ENCODE measurements around the gene DDX10.

GRCh38 chr11:108793138-108793537 lies 128.3 kb downstream of the DDX10 start:
- TF ChIP-seq EZH2phosphoT487 (IDR thresholded peaks at IDR 0.05; ENCODE audit: borderline replicate concordance, low read length): no peak
- TF ChIP-seq, protein P1, sequence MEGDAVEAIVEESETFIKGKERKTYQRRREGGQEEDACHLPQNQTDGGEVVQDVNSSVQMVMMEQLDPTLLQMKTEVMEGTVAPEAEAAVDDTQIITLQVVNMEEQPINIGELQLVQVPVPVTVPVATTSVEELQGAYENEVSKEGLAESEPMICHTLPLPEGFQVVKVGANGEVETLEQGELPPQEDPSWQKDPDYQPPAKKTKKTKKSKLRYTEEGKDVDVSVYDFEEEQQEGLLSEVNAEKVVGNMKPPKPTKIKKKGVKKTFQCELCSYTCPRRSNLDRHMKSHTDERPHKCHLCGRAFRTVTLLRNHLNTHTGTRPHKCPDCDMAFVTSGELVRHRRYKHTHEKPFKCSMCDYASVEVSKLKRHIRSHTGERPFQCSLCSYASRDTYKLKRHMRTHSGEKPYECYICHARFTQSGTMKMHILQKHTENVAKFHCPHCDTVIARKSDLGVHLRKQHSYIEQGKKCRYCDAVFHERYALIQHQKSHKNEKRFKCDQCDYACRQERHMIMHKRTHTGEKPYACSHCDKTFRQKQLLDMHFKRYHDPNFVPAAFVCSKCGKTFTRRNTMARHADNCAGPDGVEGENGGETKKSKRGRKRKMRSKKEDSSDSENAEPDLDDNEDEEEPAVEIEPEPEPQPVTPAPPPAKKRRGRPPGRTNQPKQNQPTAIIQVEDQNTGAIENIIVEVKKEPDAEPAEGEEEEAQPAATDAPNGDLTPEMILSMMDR (IDR thresholded peaks at IDR 0.05; ENCODE audit: low read depth, low read length, poor library complexity, severe bottlenecking): no peak

Measured in DOHH2 (cell line).